Pons (tissue), 1 donor: ENCODE results near the gene MORF4L1.
"Not testable (repeated sequence)": the region's sequence is repeated elsewhere in the genome, so short reads cannot be mapped to it uniquely, and the experiment has no call there.

ENCODE experiments used
- DNase-seq: peaks from one replicate; pipeline ENCODE4 v3.0.0-alpha.2; 2016; ENCODE audit warnings: low spot score

MORF4L1 gene

GRCh38 chr15:78927077-78927790 is 54.5 kb downstream of the MORF4L1 start:
- DNase-seq = no peak

- not testable (repeated sequence) for DNase-seq
Measured at GRCh38 chr15:78928176-78928575, 55.5 kb downstream of the MORF4L1 start.

GRCh38 chr15:78928616-78929093 is 56.0 kb downstream of the MORF4L1 start:
- DNase-seq = no peak

GRCh38 chr15:78929536-78930264 is 57.0 kb downstream of the MORF4L1 start:
- no peak for DNase-seq

DNA sequence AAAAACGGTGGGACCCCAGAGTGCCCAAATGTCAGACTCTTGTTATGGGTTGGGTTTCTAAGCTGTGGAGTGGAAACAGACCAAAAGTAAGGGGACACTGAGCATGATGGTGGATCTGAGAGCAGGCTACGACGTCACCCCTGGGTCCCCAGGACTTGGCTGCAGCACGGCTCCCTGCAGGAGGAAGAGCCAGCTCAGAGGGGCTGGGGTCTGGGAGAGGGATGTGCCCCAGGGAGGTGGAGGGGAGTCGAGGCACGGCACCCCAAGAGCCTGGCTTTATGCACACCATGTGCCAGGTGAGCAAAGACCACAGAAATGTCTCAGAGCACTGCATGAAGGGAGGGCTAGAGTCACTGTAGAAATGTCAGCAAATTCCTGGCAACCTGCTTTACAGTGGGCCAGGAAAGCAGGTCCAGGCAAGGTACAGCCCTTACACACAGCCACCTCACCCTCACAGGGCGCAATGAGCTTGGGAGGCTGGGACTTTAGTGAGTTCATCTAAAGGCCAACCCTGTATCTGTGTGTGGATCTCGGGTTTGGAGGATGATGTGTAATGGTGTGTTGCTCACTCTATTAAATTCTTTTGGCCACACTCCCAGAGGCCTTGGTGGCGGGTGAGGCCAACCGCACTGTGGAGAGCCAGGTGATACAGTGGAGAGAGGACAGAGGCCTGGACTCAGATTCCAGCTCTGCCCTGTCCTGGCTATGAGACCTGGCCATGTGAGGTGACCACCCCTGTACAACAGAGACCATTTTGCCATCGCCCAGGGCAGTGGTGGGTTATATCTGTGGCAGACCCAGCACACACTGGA is 58.1 kb downstream of the MORF4L1 start:
- DNase-seq = no peak

- no peak for DNase-seq
Measured at GRCh38 chr15:78931439-78932257, 59.0 kb downstream of the MORF4L1 start.

DNA sequence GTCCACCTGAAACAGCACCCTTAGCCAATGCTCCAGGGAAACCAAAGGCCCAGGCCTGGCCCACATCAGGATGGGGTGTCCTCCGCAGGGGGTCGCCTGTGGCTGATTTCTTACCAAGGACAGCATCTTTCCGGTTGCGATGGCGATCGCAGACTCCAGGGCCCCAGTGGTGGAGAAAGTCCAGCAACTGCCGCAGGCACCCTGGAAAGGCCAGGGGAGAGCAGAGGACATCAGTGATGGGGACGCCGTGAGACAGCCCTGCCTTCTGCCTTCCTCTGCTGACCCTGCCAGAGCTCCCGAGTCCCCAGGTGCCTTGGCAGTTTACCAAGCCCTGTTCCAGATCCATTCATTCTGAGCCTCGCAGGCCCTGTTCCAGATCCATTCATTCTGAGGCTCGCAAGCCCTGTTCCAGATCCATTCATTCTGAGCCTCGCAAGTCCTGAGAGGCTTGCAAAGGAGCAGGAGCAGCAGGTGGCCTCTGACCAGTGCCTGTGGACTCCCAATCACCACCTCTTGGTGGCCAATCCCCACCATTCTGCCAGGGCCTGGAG is 59.6 kb downstream of the MORF4L1 start:
- DNase-seq = no peak

DNA sequence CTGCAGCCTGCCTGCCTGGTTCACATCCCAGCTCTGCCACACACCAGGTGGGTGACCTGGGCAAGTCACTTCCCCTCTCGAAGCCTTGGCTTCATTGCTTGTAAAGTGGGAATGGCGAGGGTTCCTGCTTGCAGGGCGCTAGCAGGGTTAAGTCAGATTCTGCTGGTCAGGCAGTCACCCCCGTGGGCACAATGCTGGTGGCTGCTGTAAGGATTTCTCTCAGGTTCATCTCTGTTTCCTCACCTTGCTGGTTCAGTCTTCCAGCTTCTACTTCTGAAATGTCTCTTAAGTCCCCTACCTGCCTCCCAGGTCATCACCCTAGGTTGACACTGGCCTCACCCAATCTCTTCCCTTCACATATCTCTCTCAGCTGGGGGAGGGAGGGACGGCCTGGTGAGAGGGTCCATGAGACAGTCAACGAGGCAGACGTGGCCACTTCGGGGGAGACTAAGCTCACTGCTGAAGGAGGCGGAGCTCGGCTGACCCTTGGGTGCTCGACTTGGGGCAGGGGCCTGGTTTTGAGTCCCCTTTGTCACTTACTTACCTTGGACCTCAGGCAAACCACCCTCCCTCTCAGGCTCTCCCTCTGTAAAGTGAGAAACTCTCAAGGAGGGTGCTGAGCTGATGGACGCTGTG is 60.6 kb downstream of the MORF4L1 start:
- DNase-seq = no peak

DNA sequence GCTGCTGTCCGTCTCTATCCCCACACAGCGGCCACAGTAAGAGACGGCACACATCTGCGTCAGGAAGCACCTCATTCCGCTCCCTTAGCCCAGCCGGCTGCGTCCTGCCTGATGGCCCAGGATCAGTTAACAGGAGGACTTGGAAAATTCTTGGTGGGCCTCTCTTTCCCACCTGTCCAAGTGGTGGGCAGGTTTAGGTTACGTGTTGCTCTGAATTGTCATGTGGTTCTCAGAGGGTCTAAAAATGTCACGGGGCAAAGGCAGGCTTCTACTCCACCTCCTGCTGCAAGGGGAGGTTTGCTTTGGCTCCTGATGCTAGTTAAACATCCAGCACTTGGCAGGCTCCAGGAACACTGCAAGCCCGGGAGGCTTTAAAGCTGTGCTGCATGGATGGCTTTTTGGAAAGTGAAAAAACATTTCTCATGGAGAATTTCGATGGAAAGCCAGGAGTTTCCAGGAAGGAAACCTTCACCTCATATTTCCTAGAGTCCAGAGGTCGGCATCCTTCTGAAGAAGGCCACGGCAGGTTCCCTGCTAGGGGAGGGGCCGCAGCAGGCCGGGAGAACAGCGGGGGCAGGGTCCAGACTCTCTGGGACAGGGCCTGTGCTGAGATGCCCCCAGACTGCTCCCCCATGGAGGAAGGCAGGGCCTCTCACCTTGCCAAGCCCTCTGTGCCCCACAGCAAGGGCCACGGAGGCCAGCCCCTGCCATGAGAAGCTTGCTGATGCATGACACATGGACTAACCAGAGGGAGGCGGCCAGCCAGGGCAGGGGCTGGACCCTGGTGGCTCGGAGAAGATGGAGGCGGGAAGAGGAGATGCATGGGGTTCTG is 61.3 kb downstream of the MORF4L1 start:
- no peak for DNase-seq

GRCh38 chr15:78934655-78935023 is 61.9 kb downstream of the MORF4L1 start:
- no peak for DNase-seq

- DNase-seq = no peak
Measured at GRCh38 chr15:78937132-78937739, 64.5 kb downstream of the MORF4L1 start.

DNA sequence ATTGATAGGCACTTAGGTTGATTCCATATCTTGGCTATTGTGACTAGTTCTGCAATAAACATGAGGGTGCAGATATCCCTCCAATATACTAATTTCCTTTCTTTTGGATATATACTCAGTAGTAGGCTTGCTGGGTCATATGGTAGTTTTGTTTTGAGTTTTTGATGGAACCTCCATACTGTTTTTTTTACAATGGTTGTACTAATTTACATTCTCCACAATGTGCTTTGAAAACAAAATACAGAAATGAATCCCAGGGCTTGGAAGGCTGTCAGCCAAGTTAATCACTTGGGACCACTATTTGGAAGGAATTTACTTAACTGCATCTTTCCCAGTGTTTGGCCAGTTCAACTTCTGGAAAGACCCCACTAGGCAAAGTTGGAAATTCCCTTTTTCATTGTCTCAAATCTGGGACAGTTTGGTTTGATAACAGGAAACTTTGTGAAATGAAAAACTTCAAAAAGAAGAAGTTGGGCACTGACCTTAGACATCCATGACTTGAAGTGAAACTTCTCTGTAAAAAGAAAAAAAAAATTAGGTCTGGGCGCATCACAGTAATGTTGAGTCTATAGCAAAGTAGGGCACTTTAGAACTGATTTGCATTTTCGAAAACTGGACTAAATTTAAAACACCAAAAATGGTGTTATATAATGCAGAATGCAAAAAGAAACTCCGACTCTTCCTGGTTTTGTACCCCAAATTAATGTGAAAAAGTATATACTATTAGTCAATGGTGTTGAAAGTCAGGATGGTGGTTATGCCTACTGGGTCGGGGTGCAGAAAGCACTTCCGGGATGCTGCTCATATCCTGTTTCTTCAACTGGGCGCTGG is 66.2 kb downstream of the MORF4L1 start:
- peak; percentile 70 for DNase-seq

GRCh38 chr15:78942741-78943140 is 70.1 kb downstream of the MORF4L1 start:
- no peak for DNase-seq

DNA sequence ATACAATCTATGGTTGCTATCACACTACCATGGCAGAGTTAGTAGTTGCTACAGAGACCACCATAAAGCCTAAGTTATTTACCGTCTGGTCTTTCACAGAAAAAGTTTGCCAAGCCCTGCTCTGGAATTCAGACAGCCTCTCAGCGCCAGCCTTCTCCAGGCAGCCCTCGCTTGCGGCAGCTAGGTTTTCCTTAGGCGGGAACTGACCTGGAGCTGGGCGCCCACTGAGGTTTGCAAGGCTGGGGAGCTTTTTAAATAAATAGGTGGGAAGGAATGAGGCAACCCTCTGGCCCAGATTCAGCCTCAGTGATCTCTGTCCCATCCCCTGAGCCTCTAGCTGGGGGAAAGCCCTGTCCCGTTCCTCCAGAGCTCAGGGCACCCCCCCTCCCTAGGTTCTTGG is 71.0 kb downstream of the MORF4L1 start:
- DNase-seq = no peak

GRCh38 chr15:78944202-78944625 is 71.5 kb downstream of the MORF4L1 start:
- DNase-seq = no peak

GRCh38 chr15:78944669-78945407 is 72.1 kb downstream of the MORF4L1 start, which contains the start of gene CTSH:
TSS of gene CTSH (minus strand) at chr15:78945046. CDS start at chr15:78944981, 65 bp downstream.
- no peak for DNase-seq

GRCh38 chr15:78946493-78946892 is 73.8 kb downstream of the MORF4L1 start:
- DNase-seq = no peak

GRCh38 chr15:78947506-78947905 is 74.8 kb downstream of the MORF4L1 start:
- DNase-seq = no peak
